Testis (tissue), 3 donors: ENCODE data around the gene NACC2. TPM values are rescaled to one million over a fixed set of nuclear protein-coding genes. Genes with fewer than 3 reads are reported as not detected.

ENCODE experiments used
- DNase-seq: peaks from one replicate; pipeline ENCODE4 v3.0.0-alpha.2; 2019
- H3K27ac ChIP-seq, 2 donors: fragments of 200-600 bp; sonication (generic); one replicate each; pipeline ENCODE4 v1.5.1; 2019
- H3K27me3 ChIP-seq: fragments of 200-600 bp; sonication (generic); one replicate; pipeline ENCODE4 v1.5.1; 2019
- H3K36me3 ChIP-seq: fragments of 200-600 bp; sonication (generic); one replicate; pipeline ENCODE4 v1.5.1; 2017; ENCODE audit warnings: low read depth; ENCODE audit errors: missing control alignments
- H3K4me1 ChIP-seq: fragments of 200-600 bp; sonication (generic); one replicate; pipeline ENCODE4 v1.5.1; 2019
- H3K4me3 ChIP-seq, 2 donors: fragments of 200-600 bp; sonication (generic); one replicate each; pipeline ENCODE4 v1.5.1; 2017 to 2019
- H3K9me3 ChIP-seq: fragments of 200-600 bp; sonication (generic); one replicate; pipeline ENCODE4 v1.5.1; 2017
- POLR2A ChIP-seq: fragments of 450-650 bp; IDR thresholded peaks from one replicate; pipeline ENCODE4 v1.6.1; 2017; ENCODE audit warnings: antibody characterized with exemption, mild to moderate bottlenecking, moderate library complexity
- WGBS, 2 donors: methylation state at CpG; one replicate each; pipeline ENCODE4 v1.1.5; 2018; 5-methylcytosine and 5-hydroxymethylcytosine counted together
- intact Hi-C: fragments of 100-400 bp; cut with DNase I; formaldehyde crosslinking; loops from one replicate; pipeline ENCODE4 v1.15.1; 2023; ENCODE audit warnings: low total_unique reads
- polyA plus RNA-seq: library from polyadenylated mRNA; stranded (reverse); fragments of 350-450 nt; fragmentation: Illumina TruSeq; extraction: RNeasy Lipid Tissue Mini Kit (QIAGEN cat#74804); gene quantifications from one replicate; pipeline ENCODE4 v1.2.3, GENCODE V29; 2014; ENCODE audit warnings: low read depth, low replicate concordance; ENCODE audit not compliant: insufficient read depth
- total RNA-seq, 2 donors: library from RNA; depleted of rRNA; stranded (reverse); fragments of >200 nt; gene quantifications; one replicate each; pipeline ENCODE4 v1.2.3, GENCODE V29; 2016
- TF ChIP-seq, protein P1 (sequence below), 3 experiments: fragments of 450-650 bp in 2 of 3; fragments of 200-600 bp in 1 of 3; sonication (generic) in 1 of 3; IDR thresholded peaks; one replicate each; pipeline ENCODE4 v1.5.1; 2016 to 2019; ENCODE audit warnings: antibody characterized with exemption in 3 of 3, mild to moderate bottlenecking in 2 of 3, moderate library complexity in 1 of 3

The NACC2 gene
- total and polyA plus RNA-seq, 3 donors from 2014 or later, result 29.3 to 49.7 (median 49.5) TPM

DNA sequence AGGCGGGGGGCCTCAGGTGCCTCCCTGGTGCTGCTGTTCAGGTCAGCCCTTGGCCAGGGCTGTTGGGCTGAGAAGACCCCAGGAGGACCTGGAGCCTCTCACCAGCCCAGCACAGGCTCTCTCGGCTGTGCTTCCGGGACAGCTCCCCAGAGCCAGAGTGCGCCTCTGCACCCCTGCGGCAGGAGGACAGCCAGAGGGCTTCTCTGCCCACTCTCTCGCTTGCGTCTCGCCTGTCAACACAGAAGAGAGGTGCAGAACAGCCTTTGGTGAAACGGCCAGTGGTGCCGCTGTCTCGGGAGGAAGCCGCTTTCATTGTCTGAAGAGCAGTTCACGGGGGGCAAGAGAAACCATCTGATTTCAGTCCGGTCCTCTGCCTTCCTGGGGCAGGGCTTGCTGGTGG is 3.8 kb upstream of the NACC2 start:
- TF ChIP-seq, protein P1, sequence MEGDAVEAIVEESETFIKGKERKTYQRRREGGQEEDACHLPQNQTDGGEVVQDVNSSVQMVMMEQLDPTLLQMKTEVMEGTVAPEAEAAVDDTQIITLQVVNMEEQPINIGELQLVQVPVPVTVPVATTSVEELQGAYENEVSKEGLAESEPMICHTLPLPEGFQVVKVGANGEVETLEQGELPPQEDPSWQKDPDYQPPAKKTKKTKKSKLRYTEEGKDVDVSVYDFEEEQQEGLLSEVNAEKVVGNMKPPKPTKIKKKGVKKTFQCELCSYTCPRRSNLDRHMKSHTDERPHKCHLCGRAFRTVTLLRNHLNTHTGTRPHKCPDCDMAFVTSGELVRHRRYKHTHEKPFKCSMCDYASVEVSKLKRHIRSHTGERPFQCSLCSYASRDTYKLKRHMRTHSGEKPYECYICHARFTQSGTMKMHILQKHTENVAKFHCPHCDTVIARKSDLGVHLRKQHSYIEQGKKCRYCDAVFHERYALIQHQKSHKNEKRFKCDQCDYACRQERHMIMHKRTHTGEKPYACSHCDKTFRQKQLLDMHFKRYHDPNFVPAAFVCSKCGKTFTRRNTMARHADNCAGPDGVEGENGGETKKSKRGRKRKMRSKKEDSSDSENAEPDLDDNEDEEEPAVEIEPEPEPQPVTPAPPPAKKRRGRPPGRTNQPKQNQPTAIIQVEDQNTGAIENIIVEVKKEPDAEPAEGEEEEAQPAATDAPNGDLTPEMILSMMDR (IDR thresholded peaks at IDR 0.05), result no peak
- TF ChIP-seq POLR2A, result no peak
- intact Hi-C loops, result no loop called here
- Histone ChIP-seq H3K9me3 (no peaks in the 10 kb centered on the region), H3K27me3 (no peaks in the 10 kb centered on the region), H3K4me1 (peaks cover 8% of the 10 kb centered on the region), H3K36me3 (no peaks in the 10 kb centered on the region), H3K27ac (no peak overlapping the region), H3K4me3 (no peak overlapping the region)
- DNase-seq, result no peak
- 54 to 61% methylated on average over 10 to 14 of the region's 14 CpGs for whole genome bisulfite sequencing, 2 donors

DNA sequence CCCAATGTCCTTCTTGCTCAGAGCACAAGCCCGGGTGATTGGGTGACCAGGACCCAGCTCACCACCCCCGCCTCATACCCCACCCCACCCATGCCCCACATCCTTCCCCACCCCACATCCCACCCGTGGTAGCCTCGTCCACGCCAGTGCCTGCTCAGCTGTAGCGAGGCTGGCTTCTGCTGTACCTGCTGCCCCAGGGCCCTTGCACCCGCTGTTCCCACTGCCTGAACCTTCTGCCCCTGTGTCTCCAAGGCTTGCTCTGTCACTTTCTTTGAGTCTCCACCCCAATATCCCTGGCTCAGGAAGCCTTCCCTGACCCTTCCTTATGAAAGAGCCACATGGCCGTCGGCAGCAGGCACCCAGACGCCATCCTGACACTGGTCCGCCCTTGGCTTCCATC is 3.1 kb upstream of the NACC2 start:
- Histone ChIP-seq H3K9me3 (no peaks in the 10 kb centered on the region), H3K4me1 (peaks cover 15% of the 10 kb centered on the region), H3K4me3 (no peak overlapping the region), H3K36me3 (no peaks in the 10 kb centered on the region), H3K27ac (no peak overlapping the region), H3K27me3 (no peaks in the 10 kb centered on the region)
- no peak for DNase-seq
- WGBS, 2 donors, result 90 to 91% methylated on average over 11 of the region's 11 CpGs
- TF ChIP-seq, protein P1 (IDR thresholded peaks at IDR 0.05), result no peak
- TF ChIP-seq POLR2A, result no peak
- intact Hi-C loops, result no loop called here

DNA sequence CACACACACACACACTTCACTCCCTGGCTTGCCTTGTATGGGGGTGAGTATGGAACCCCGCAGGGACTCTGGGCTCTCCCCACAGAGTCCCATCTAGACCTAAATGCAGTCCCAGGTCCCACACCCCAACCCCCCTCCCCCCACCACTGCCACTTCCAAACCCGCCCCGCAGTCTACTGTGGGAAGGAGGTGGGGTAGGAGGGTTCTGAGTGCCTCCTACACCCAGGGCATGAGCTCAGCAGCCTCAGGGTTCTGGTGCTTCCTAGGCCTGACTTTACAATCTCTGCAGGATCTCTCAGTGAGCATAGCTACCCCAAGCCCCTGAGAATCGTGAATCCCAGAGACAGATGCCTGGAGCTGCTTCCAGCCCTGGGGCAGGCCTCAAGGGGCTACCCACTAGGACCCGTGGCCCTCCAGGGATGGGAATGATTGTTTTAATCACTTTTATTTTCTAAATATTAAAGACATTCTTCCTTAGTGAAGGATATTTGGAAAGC is 1.5 kb upstream of the NACC2 start:
- no peak for DNase-seq
- Histone ChIP-seq H3K36me3 (no peaks in the 10 kb centered on the region), H3K27ac (no peak overlapping the region), H3K4me3 (no peak overlapping the region), H3K9me3 (no peaks in the 10 kb centered on the region), H3K27me3 (no peaks in the 10 kb centered on the region), H3K4me1 (peaks cover 31% of the 10 kb centered on the region)
- 72 to 77% methylated on average over 3 to 5 of the region's 5 CpGs for WGBS, 2 donors
- TF ChIP-seq, protein P1 (IDR thresholded peaks at IDR 0.05), result no peak
- TF ChIP-seq POLR2A, result no peak
- intact Hi-C loops, result no loop called here

DNA sequence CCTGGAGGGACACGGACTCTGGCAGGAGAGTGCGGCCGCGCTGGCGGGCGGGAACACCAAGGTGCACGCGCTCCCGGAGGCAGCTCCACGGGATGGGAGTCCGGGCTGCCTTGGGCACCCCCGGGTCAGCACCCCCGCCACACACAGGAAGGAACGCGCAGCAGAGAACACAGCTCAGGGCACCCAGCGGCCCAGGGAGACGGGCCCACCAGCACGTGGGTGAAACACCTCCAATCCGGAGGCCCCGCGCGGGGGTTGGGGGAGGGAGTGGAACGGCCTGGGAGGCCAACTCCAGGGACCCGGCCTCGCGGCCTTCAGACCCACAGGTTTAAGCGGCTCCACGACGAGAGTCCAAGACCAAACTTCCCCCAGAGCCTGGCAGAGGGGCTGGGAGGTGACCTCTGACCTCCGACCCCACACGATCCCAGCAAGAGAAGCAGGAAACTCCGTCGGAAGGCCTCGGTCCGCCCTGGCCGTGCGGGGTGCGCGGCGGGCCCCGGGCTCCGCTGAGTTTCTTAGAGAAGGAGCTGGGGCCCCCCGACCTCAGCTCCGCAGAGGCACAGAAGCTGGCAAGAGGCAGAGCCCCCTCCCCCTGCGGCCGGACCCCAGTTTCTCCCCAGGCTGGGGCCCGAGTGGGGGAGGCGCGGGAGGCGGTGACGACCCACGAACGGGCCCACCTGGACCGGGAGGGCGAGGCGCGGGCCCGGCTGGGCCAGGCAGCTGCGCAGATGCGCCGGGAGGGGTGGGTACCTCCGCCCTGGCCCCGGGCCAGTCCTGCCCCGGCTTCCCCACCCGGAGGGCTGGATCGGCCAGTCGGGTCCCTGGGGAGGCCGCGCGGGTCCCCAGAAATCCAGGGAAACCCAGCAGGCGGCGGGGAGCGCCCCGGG is 851 bp downstream of the NACC2 start:
- Histone ChIP-seq H3K4me3 (peak overlapping the region; percentile 74 to 83), H3K27me3 (no peaks in the 10 kb centered on the region), H3K9me3 (no peaks in the 10 kb centered on the region), H3K27ac (peak overlapping the region; percentile 87 to 88), H3K4me1 (peaks cover 54% of the 10 kb centered on the region), H3K36me3 (no peaks in the 10 kb centered on the region)
- intact Hi-C loops, result no loop called here
- peak; percentile 77 for DNase-seq
- TF ChIP-seq, protein P1 (IDR thresholded peaks at IDR 0.05), result no peak
- TF ChIP-seq POLR2A, result no peak
- WGBS, 2 donors, result 8 to 31% methylated on average over 11 to 69 of the region's 74 CpGs
